ENCODE results near the gene CUL9. TPM values are rescaled to one million over a fixed set of nuclear protein-coding genes. Genes with fewer than 3 reads are reported as not detected.

CUL9 gene
- total and polyA plus RNA-seq, 2 experiments from 2014 or later = 2.6 to 11.3 TPM

- TF ChIP-seq EZH2 (IDR thresholded peaks at IDR 0.05; ENCODE audit: low read depth, unreplicated experiment) (no peak), JUNB (IDR thresholded peaks at IDR 0.05; ENCODE audit: unreplicated experiment) (no peak), STAT1 (IDR thresholded peaks at IDR 0.05; ENCODE audit: unreplicated experiment) (no peak), CTCF (conservative IDR thresholded peaks at IDR 0.05; ENCODE audit: low read depth in 2 of 2) (no peak), EZH2phosphoT487 (IDR thresholded peaks at IDR 0.05; ENCODE audit: unreplicated experiment) (no peak)
- TF ChIP-seq, protein P1, sequence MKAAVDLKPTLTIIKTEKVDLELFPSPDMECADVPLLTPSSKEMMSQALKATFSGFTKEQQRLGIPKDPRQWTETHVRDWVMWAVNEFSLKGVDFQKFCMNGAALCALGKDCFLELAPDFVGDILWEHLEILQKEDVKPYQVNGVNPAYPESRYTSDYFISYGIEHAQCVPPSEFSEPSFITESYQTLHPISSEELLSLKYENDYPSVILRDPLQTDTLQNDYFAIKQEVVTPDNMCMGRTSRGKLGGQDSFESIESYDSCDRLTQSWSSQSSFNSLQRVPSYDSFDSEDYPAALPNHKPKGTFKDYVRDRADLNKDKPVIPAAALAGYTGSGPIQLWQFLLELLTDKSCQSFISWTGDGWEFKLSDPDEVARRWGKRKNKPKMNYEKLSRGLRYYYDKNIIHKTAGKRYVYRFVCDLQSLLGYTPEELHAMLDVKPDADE (IDR thresholded peaks at IDR 0.05) = no peak
Observed at GRCh38 chr6:43226192-43226851, 44.3 kb downstream of the CUL9 start (continued).

- peak; percentile 87 for DNase-seq (ENCODE audit: low spot score)
- H3K9me3 Mint-ChIP-seq = no peaks in the 10 kb centered on the region; the same call in 2 of the 3 replicates
- peaks cover 4% of the 10 kb centered on the region; the same call in 2 of the 3 replicates for H3K4me1 Mint-ChIP-seq
- TF ChIP-seq EZH2phosphoT487 (IDR thresholded peaks at IDR 0.05; ENCODE audit: unreplicated experiment) = no peak
- TF ChIP-seq CTCF (conservative IDR thresholded peaks at IDR 0.05; ENCODE audit: low read depth in 2 of 2) = peak; percentile 66 to 83
- peak; percentile 57; the same call in 1 of the 2 replicates for TF ChIP-seq POLR2AphosphoS5 (IDR thresholded peaks at IDR 0.05; ENCODE audit: low read depth)
- no peak for TF ChIP-seq NANOG (IDR thresholded peaks at IDR 0.05; ENCODE audit: borderline replicate concordance)
- TF ChIP-seq ZNF331 (CRISPR knock-in tag; IDR thresholded peaks at IDR 0.05; ENCODE audit: low read depth) = no peak
- TF ChIP-seq, protein P1 (IDR thresholded peaks at IDR 0.05) = no peak
- TF ChIP-seq, protein P2, sequence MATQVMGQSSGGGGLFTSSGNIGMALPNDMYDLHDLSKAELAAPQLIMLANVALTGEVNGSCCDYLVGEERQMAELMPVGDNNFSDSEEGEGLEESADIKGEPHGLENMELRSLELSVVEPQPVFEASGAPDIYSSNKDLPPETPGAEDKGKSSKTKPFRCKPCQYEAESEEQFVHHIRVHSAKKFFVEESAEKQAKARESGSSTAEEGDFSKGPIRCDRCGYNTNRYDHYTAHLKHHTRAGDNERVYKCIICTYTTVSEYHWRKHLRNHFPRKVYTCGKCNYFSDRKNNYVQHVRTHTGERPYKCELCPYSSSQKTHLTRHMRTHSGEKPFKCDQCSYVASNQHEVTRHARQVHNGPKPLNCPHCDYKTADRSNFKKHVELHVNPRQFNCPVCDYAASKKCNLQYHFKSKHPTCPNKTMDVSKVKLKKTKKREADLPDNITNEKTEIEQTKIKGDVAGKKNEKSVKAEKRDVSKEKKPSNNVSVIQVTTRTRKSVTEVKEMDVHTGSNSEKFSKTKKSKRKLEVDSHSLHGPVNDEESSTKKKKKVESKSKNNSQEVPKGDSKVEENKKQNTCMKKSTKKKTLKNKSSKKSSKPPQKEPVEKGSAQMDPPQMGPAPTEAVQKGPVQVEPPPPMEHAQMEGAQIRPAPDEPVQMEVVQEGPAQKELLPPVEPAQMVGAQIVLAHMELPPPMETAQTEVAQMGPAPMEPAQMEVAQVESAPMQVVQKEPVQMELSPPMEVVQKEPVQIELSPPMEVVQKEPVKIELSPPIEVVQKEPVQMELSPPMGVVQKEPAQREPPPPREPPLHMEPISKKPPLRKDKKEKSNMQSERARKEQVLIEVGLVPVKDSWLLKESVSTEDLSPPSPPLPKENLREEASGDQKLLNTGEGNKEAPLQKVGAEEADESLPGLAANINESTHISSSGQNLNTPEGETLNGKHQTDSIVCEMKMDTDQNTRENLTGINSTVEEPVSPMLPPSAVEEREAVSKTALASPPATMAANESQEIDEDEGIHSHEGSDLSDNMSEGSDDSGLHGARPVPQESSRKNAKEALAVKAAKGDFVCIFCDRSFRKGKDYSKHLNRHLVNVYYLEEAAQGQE (IDR thresholded peaks at IDR 0.05; ENCODE audit: unreplicated experiment) = no peak
- TF ChIP-seq EZH2 (IDR thresholded peaks at IDR 0.05; ENCODE audit: low read depth, unreplicated experiment) = no peak
- TF ChIP-seq JUNB (IDR thresholded peaks at IDR 0.05; ENCODE audit: unreplicated experiment) = no peak
- peak; percentile 57; the same call in 1 of the 2 replicates for TF ChIP-seq CREB1 (CRISPR knock-in tag; IDR thresholded peaks at IDR 0.05; ENCODE audit: low read depth)
- no peak for TF ChIP-seq ZNF114 (CRISPR knock-in tag; IDR thresholded peaks at IDR 0.05)
Observed at GRCh38 chr6:43228951-43229802, 47.2 kb downstream of the CUL9 start, which contains the start of gene DNPH1. DNPH1 (minus strand) TSS chr6:43229481; CDS start chr6:43229456, 25 bp downstream.

More at GRCh38 chr6:43228951-43229802, 47.2 kb downstream of the CUL9 start, which contains the start of gene DNPH1:
- Mint-ChIP-seq H3K27ac (no peak within 1 kb of the TSS), H3K36me3 (ENCODE audit: low read depth) (peaks cover 14% of the 10 kb centered on the region), H3K4me3 (peak within 1 kb of the TSS; percentile 79), H3K27me3 (ENCODE audit: insufficient read depth, low read depth, poor library complexity) (peaks cover 28% of the 10 kb centered on the region)
- Histone ChIP-seq H3K27ac (ENCODE audit: low read depth) (no peak within 1 kb of the TSS), H3K4me1 (ENCODE audit: insufficient read depth) (0 out of 2 replicates have a peak, but pooled peaks cover 4% of the 10 kb centered on the region), H3K4me3 (peak within 1 kb of the TSS; percentile 77), H3F3A (replicated peaks; ENCODE audit: low read depth) (peaks cover 6% of the 10 kb centered on the region; the same call in 1 of the 2 replicates), H3K9me2 (ENCODE audit: insufficient read depth) (no peaks in the 10 kb centered on the region), H3K36me3 (ENCODE audit: insufficient read depth) (no peaks in the 10 kb centered on the region), H3K79me2 (replicated peaks; ENCODE audit: insufficient read depth) (no peaks in the 10 kb centered on the region), H4K20me1 (replicated peaks; ENCODE audit: insufficient read depth) (no peaks in the 10 kb centered on the region; the same call in 1 of the 2 replicates), H2AFZ (peak within 1 kb of the TSS; percentile 99), H3K4me2 (peak within 1 kb of the TSS; percentile 82), H3K27me3 (ENCODE audit: insufficient read depth) (peaks cover 36% of the 10 kb centered on the region)
- ATAC-seq = peak; percentile 95
